Gastrocnemius medialis (tissue), 4 donors: Measurements from ENCODE around the gene CACNA1C.

ENCODE experiments used
- CTCF ChIP-seq, 5 experiments: fragments of 450-650 bp in 3 of 5; fragments of 200-600 bp in 2 of 5; sonication (generic) in 2 of 5; IDR thresholded peaks in 4 of 5; conservative IDR thresholded peaks in 1 of 5; 1 replicate in 4 of 5; 2 replicates in 1 of 5; pipeline ENCODE4 v1.5.1; 2016 to 2019; ENCODE audit warnings: antibody characterized with exemption in 5 of 5, mild to moderate bottlenecking in 3 of 5, moderate library complexity in 3 of 5
- POLR2A ChIP-seq, 2 donors: fragments of 450-650 bp; IDR thresholded peaks; one replicate each; pipeline ENCODE4 v1.6.1; 2017; ENCODE audit warnings: antibody characterized with exemption in 2 of 2, mild to moderate bottlenecking in 2 of 2, moderate library complexity in 2 of 2

DNA sequence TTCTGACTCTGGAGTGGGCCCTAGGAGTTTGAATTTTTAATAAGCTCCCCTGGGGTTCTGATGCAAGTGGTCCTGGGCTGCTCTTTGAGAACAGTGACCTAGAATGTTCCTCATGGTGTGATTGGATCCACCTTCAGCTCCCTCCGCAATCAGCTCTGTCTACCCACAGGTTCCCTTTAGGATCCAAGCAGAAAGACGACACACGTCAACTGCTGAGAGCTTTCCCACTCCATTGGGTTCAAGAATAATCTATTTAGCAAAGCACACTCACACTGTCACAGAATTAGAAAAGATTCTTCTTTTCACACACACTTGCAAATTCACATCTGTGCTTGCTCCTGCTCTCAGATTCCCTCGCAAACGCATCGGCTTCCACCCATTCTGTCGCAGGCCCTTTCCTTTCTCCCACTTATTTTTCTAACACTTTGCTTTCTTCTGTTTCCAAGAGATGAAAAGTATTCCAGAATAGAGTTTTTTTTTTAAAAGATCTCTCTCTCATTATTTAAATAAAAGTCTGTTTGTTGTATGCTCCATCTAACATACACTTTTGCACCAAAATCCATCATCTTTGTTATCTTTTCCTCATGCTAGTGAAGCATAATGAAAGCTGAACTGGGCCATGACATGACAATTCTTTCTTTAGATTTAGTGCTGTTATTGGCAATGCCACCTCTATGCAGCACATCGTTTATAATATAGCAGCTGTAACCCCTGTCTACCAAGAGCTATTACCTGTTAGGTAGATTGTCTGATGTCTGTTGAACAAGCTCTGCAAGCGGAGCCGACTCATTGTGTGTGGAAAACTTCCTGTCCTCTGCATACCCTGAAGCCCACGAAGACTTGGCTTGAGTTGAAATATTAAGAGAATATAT, 73.1 kb downstream of the CACNA1C start:
- TF ChIP-seq POLR2A (IDR thresholded peaks at IDR 0.05) (no peak), CTCF (IDR thresholded peaks at IDR 0.05 in 4 of 5, conservative IDR thresholded peaks at IDR 0.05 in 1 of 5) (no peak)
